Nephron (organoid): ENCODE measurements around the gene PRDM16.

ENCODE experiments used
- H3K27ac Mint-ChIP-seq, 3 experiments: 2 replicates each; pipeline ENCODE4 v1.8.0; 2020; ENCODE audit warnings: mixed read lengths in 3 of 3, mild to moderate bottlenecking in 2 of 3, moderate library complexity in 1 of 3
- H3K27me3 Mint-ChIP-seq: 2 replicates; pipeline ENCODE4 v1.8.0; 2021; ENCODE audit warnings: low read depth, mild to moderate bottlenecking, moderate library complexity, mixed read lengths
- H3K36me3 Mint-ChIP-seq: 2 replicates; pipeline ENCODE4 v1.8.0; 2020; ENCODE audit warnings: low read depth, mixed read lengths
- H3K4me1 Mint-ChIP-seq: 2 replicates; pipeline ENCODE4 v1.8.0; 2020; ENCODE audit warnings: mixed read lengths
- H3K4me3 Mint-ChIP-seq, 3 experiments: 2 replicates each; pipeline ENCODE4 v1.8.0; 2020; ENCODE audit warnings: mild to moderate bottlenecking in 3 of 3, mixed read lengths in 3 of 3, moderate library complexity in 2 of 3
- H3K9me3 Mint-ChIP-seq: 2 replicates; pipeline ENCODE4 v1.8.0; 2020; ENCODE audit warnings: mixed read lengths
- TF ChIP-seq, protein P1 (sequence below), 3 experiments: fragments of 200-600 bp; sonication (generic); IDR thresholded peaks; one replicate each; pipeline ENCODE4 v1.5.0; 2021; ENCODE audit warnings: antibody characterized with exemption in 3 of 3; ENCODE audit not compliant: unreplicated experiment in 3 of 3

PRDM16 gene

DNA sequence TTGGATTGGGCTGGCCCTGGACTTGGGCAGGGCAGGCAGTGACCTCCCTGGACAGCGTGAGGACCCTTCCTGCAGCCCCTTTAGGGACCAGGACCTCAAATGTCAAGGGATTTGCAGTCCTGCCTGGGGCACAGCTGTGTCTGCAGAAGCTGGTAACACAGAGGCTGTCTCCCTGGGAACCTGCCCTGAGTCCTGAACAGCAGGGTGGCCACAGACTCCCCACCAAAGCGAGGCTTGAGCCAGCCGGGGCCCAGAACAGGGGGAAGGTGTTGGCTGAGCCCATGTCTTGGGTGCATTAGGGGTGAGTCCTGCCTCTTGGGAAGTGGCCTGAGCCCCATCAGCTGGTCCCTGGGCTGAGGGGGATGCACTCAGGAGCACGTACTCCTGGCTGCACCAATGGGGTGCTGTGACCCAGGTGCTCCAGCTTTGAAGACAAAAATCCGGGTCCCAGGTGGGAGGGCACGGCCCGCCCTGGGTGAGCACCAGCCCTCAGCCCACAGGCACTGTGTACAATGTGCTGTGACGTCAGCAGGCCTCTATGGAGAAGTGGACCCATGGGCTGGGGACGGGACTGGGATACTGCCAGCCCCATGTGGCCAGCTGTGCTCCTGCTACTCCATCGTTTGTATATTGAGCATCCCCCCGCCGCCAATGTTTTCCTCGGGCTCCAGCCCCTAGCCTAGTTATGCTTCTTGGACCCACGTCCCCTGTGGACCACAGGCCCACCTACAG, 313.5 kb downstream of the PRDM16 start:
- TF ChIP-seq, protein P1, sequence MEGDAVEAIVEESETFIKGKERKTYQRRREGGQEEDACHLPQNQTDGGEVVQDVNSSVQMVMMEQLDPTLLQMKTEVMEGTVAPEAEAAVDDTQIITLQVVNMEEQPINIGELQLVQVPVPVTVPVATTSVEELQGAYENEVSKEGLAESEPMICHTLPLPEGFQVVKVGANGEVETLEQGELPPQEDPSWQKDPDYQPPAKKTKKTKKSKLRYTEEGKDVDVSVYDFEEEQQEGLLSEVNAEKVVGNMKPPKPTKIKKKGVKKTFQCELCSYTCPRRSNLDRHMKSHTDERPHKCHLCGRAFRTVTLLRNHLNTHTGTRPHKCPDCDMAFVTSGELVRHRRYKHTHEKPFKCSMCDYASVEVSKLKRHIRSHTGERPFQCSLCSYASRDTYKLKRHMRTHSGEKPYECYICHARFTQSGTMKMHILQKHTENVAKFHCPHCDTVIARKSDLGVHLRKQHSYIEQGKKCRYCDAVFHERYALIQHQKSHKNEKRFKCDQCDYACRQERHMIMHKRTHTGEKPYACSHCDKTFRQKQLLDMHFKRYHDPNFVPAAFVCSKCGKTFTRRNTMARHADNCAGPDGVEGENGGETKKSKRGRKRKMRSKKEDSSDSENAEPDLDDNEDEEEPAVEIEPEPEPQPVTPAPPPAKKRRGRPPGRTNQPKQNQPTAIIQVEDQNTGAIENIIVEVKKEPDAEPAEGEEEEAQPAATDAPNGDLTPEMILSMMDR (IDR thresholded peaks at IDR 0.05; ENCODE audit: unreplicated experiment in 3 of 3) = no peak
- H3K36me3 Mint-ChIP-seq = no peaks in the 10 kb centered on the region
- peaks cover 5% of the 10 kb centered on the region for H3K4me1 Mint-ChIP-seq
- no peaks in the 10 kb centered on the region for H3K9me3 Mint-ChIP-seq
- H3K27ac Mint-ChIP-seq = no peak overlapping the region
- H3K27me3 Mint-ChIP-seq = peaks cover 56% of the 10 kb centered on the region
- H3K4me3 Mint-ChIP-seq = no peak overlapping the region

DNA sequence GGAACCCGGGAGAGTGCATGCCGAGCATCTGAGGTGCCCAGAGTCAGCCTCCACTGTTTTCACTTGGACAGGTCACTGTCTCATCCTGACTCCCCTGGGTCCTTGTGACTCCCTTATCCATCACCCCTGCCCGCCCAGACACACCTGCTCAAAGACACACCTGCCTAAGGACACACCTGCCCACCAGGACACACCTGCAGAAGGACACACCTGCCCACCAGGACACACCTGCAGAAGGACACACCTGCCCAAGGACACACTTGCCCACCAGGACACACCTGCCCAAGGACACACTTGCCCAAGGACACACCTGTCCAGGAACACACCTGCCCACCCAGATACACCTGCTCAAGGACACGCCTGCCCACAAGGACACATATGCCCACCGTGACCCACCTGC, 314.7 kb downstream of the PRDM16 start:
- Mint-ChIP-seq H3K27ac (no peak overlapping the region), H3K4me1 (peaks cover 5% of the 10 kb centered on the region), H3K27me3 (peaks cover 63% of the 10 kb centered on the region), H3K9me3 (no peaks in the 10 kb centered on the region), H3K36me3 (peaks cover 4% of the 10 kb centered on the region), H3K4me3 (no peak overlapping the region)
- TF ChIP-seq, protein P1 (IDR thresholded peaks at IDR 0.05; ENCODE audit: unreplicated experiment in 3 of 3) = no peak

DNA sequence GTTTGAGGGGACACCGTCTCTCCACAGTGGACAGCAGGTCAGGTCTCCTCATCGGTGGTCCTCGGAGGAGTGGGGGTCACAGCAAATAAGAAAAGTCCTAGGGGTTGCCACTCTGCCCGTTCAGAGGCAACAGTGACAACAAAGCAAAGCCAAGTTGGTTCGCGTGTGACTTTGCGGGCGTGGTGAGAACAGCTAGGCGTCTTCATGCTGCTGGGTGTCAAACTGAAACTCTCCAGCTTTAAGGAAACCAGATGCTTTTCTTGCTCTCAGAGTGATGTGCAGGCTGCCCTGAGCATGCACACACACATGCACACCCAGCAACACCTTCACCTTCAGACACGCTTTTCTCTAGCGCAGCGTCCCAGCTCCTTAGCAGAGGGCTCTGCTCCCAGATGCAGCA, 315.4 kb downstream of the PRDM16 start:
- Mint-ChIP-seq H3K36me3 (peaks cover 4% of the 10 kb centered on the region), H3K4me1 (peaks cover 5% of the 10 kb centered on the region), H3K27ac (no peak overlapping the region), H3K27me3 (peaks cover 70% of the 10 kb centered on the region), H3K9me3 (no peaks in the 10 kb centered on the region), H3K4me3 (no peak overlapping the region)
- TF ChIP-seq, protein P1 (IDR thresholded peaks at IDR 0.05; ENCODE audit: unreplicated experiment in 3 of 3) = no peak

DNA sequence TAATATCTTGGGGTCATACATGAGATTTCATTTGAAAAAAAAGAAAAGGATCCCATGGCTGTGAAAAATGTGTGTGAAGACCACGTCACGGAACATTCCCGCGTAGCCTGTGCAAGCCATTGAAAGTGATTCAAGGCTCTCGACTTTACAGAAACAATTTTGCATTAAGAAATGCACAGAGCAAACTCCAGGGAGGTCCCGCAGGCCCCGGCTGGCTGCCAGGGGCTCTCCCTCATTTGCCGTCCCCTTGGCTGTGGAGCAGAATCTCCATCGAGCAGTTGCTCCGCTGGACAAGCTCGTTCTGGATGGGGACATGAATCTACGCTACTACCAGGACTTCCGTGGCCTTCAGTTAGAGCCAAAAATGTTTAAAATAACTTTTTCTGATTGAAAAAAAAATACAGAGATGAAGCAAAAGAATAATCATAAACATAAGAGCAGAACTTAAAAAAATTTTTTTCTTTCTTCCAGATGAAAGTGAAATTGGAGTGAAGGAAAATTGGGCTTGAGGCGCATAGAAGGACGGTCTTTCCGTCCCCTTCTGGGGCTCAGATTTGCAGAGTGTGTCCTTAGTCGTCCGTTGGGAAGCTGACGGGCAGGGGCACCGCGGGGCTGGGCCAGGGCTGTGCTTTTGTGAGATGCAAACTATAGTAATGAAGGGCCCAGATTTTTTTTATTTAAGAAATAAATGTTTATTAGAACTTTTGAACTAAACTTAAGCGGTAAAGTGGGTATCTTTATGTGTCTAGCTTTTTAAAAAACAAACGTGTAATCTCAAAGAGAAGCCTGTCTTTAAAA, 317.4 kb downstream of the PRDM16 start:
- peaks cover 4% of the 10 kb centered on the region for H3K36me3 Mint-ChIP-seq

DNA sequence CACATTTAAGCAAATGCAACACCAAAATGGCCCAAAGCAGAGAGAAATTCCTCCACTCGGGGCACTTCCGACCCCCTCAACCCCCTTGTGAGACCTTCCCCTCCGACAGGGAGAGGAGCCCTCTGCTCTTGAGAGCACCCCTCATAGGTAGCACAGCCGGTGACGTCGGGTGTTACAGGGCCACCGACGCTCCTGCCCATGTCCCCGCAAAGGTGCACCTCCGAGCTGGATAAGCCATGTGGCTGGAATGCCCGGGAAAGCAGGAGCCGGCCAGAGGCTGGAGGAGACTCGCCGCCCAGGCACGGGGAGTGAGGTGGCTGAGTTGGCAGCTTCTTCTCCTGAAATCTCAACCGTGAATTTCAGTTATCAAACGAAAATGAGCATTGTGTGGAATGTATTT, 318.4 kb downstream of the PRDM16 start:
- TF ChIP-seq, protein P1 (IDR thresholded peaks at IDR 0.05; ENCODE audit: unreplicated experiment in 3 of 3) = no peak
- Mint-ChIP-seq H3K27me3 (peaks cover 95% of the 10 kb centered on the region), H3K9me3 (no peaks in the 10 kb centered on the region), H3K27ac (no peak overlapping the region), H3K36me3 (peaks cover 4% of the 10 kb centered on the region), H3K4me1 (peaks cover 17% of the 10 kb centered on the region), H3K4me3 (no peak overlapping the region)

More for the DNA sequence above, 317.4 kb downstream of the PRDM16 start:
- TF ChIP-seq, protein P1 (IDR thresholded peaks at IDR 0.05; ENCODE audit: unreplicated experiment in 3 of 3) = no peak
- Mint-ChIP-seq H3K4me1 (peaks cover 7% of the 10 kb centered on the region), H3K27ac (no peak overlapping the region), H3K27me3 (peaks cover 90% of the 10 kb centered on the region), H3K4me3 (no peak overlapping the region), H3K9me3 (no peaks in the 10 kb centered on the region)
